Neural cell (in vitro differentiated cells): ENCODE measurements around the gene DOK7. TPM values are rescaled to one million over a fixed set of nuclear protein-coding genes. Genes with fewer than 3 reads are reported as not detected.

ENCODE experiments used
- H2AFZ ChIP-seq: fragments of 200-600, 300-800 bp; sonication (generic), shearing (Covaris generic); 2 replicates; pipeline ENCODE4 v1.6.0; 2014; ENCODE audit warnings: low read depth, mild to moderate bottlenecking, antibody characterized with exemption, low read length, moderate library complexity
- H3F3A ChIP-seq: fragments of 200-600 bp; shearing (Covaris generic); 2 replicates; pipeline ENCODE4 v1.6.1; 2016; ENCODE audit warnings: mild to moderate bottlenecking, moderate library complexity, mixed read lengths, antibody characterized with exemption, low read length; ENCODE audit not compliant: insufficient read depth, poor library complexity, severe bottlenecking
- H3K27ac ChIP-seq: fragments of 200-600, 300-800 bp; sonication (generic), shearing (Covaris generic); 2 replicates; pipeline ENCODE4 v1.5.1; 2014; ENCODE audit warnings: mild to moderate bottlenecking, low read length, moderate library complexity
- H3K27me3 ChIP-seq: fragments of 300-800, 200-600 bp; sonication (generic), shearing (Covaris generic); 2 replicates; pipeline ENCODE4 v1.6.0; 2014; ENCODE audit warnings: mild to moderate bottlenecking, low read depth, low read length, moderate library complexity; ENCODE audit not compliant: insufficient read depth
- H3K36me3 ChIP-seq: fragments of 300-800, 200-600 bp; sonication (generic), shearing (Covaris generic); 2 replicates; pipeline ENCODE4 v1.5.1; 2014; ENCODE audit warnings: mild to moderate bottlenecking, antibody characterized with exemption, low read length, moderate library complexity; ENCODE audit not compliant: insufficient read depth
- H3K4me2 ChIP-seq: fragments of 300-800, 200-600 bp; sonication (generic), shearing (Covaris generic); 2 replicates; pipeline ENCODE4 v1.6.0; 2014; ENCODE audit warnings: mild to moderate bottlenecking, low read length
- H3K4me3 ChIP-seq: fragments of 300-800, 200-600 bp; sonication (generic), shearing (Covaris generic); 2 replicates; pipeline ENCODE4 v1.5.1; 2014; ENCODE audit warnings: mild to moderate bottlenecking, low read length, moderate library complexity
- H3K79me2 ChIP-seq: fragments of 200-600 bp; shearing (Covaris generic); replicated peaks from 2 replicates; pipeline ENCODE4 v1.6.0; 2014; ENCODE audit warnings: mild to moderate bottlenecking, low read length, moderate library complexity; ENCODE audit not compliant: insufficient read depth
- H3K9ac ChIP-seq: fragments of 300-800, 200-600 bp; sonication (generic), shearing (Covaris generic); 2 replicates; pipeline ENCODE4 v1.6.1; 2016; ENCODE audit warnings: mild to moderate bottlenecking, low read length, mixed read lengths
- H3K9me2 ChIP-seq: fragments of 200-600 bp; shearing (Covaris generic); 2 replicates; pipeline ENCODE4 v1.6.1; 2016; ENCODE audit warnings: mild to moderate bottlenecking, low read length, mixed read lengths; ENCODE audit not compliant: insufficient read depth
- H3K9me3 ChIP-seq: fragments of 200-600, 300-800 bp; sonication (generic), shearing (Covaris generic); 2 replicates; pipeline ENCODE4 v1.6.1; 2016; ENCODE audit warnings: mild to moderate bottlenecking, mixed run types, low read length, moderate library complexity, mixed read lengths
- H4K20me1 ChIP-seq: fragments of 200-600 bp; shearing (Covaris generic); 2 replicates; pipeline ENCODE4 v1.6.1; 2016; ENCODE audit warnings: mild to moderate bottlenecking, mixed run types; ENCODE audit not compliant: insufficient read depth
- EP300 ChIP-seq: fragments of 450-650 bp; conservative IDR thresholded peaks from 2 replicates; pipeline ENCODE4 v1.6.1; 2014; ENCODE audit warnings: antibody characterized with exemption, mild to moderate bottlenecking, moderate library complexity; ENCODE audit not compliant: poor library complexity, severe bottlenecking
- EZH2 ChIP-seq: fragments of 200-600, 300-800 bp; shearing (Covaris generic), sonication (generic); IDR thresholded peaks from 2 replicates; pipeline ENCODE4 v1.6.1; 2014; ENCODE audit warnings: antibody characterized with exemption, low read length, borderline replicate concordance, mild to moderate bottlenecking; ENCODE audit not compliant: insufficient read depth, poor library complexity, severe bottlenecking
- MXI1 ChIP-seq: fragments of 450-650 bp; conservative IDR thresholded peaks from 2 replicates; pipeline ENCODE4 v1.6.1; 2014; ENCODE audit warnings: antibody characterized with exemption, mild to moderate bottlenecking; ENCODE audit not compliant: poor library complexity, severe bottlenecking
- POLR2AphosphoS5 ChIP-seq: IDR thresholded peaks from 2 replicates; pipeline ENCODE4 v1.6.1; 2012
- RAD21 ChIP-seq: fragments of 450-650 bp; conservative IDR thresholded peaks from 2 replicates; pipeline ENCODE4 v1.6.1; 2014; ENCODE audit warnings: antibody characterized with exemption, mild to moderate bottlenecking, moderate library complexity
- REST ChIP-seq: IDR thresholded peaks from 2 replicates; pipeline ENCODE4 v1.6.1; 2012; ENCODE audit warnings: borderline replicate concordance
- SMC3 ChIP-seq: fragments of 450-650 bp; conservative IDR thresholded peaks from 2 replicates; pipeline ENCODE4 v1.6.1; 2014; ENCODE audit warnings: antibody characterized with exemption, mild to moderate bottlenecking, moderate library complexity; ENCODE audit not compliant: poor library complexity
- TAF1 ChIP-seq: IDR thresholded peaks from 2 replicates; pipeline ENCODE4 v1.6.1; 2012; ENCODE audit warnings: low read depth
- polyA plus RNA-seq: library from polyadenylated mRNA; depleted of rRNA; stranded (reverse); fragments of >200 nt; gene quantifications from 2 replicates; pipeline ENCODE4 v1.2.3, GENCODE V29; 2014
- TF ChIP-seq, protein P1 (sequence below): fragments of 450-650 bp; IDR thresholded peaks from 2 replicates; pipeline ENCODE4 v1.5.1; 2014; ENCODE audit warnings: antibody characterized with exemption, mild to moderate bottlenecking, moderate library complexity; ENCODE audit not compliant: poor library complexity, severe bottlenecking

DOK7 gene
- polyA plus RNA-seq, 1 donor from 2014 or later: 0.66 TPM

DNA sequence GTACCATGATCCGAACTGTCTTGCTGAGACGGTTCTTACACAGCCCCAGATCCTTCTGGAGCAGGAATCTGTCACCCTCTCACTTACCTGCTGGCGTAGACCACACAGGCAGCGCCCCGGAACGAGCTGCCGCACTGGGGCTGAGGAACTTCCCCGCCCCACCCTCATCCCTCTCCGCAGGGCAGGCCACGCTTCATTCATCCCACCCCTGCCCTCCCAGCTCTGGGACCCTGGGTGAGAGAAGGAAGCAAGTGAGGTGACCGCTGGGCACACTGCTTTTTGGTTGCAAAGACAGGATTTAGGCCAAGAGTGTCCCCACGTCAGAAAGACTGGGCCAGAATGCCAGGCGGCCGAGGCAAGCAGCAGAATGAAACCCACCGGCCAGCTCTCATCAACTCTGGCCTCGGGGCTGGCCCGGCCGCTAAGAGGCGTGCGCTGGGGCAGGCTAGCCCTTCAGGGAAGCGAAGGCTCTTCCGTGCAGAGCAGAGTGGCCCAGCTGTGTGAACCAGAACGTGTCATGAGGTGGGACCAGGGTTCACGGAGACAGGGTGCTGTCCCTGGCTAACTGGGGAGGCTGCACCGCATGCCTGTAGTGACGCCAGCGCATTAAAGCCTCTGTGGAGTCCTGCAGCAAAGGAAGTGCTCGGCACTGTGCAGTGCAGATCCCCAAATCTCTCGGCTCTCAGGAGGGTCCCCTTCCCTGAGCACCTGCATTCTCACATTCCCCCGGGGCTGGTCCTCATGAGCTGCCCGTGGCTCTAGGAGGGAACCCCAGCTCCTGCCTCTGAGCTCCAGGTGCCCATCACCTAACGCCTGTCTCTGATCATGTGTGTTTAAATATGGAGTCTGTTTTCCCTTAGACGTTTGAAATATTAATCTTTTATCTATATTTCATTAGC is 62.7 kb downstream of the DOK7 start:
- Histone ChIP-seq H4K20me1 (no peaks in the 10 kb centered on the region), H3K4me2 (no peak overlapping the region), H3K36me3 (no peaks in the 10 kb centered on the region), H3K79me2 (peaks cover 14% of the 10 kb centered on the region), H3K27me3 (no peaks in the 10 kb centered on the region), H3K9ac (no peak overlapping the region), H3F3A (no peaks in the 10 kb centered on the region), H3K9me2 (no peaks in the 10 kb centered on the region), H3K4me3 (no peak overlapping the region), H2AFZ (no peak overlapping the region), H3K9me3 (no peaks in the 10 kb centered on the region), H3K27ac (no peak overlapping the region)
- no peak for TF ChIP-seq SMC3
- no peak for TF ChIP-seq EZH2
- TF ChIP-seq POLR2AphosphoS5: no peak
- TF ChIP-seq MXI1: no peak
- TF ChIP-seq TAF1: no peak
- TF ChIP-seq, protein P1, sequence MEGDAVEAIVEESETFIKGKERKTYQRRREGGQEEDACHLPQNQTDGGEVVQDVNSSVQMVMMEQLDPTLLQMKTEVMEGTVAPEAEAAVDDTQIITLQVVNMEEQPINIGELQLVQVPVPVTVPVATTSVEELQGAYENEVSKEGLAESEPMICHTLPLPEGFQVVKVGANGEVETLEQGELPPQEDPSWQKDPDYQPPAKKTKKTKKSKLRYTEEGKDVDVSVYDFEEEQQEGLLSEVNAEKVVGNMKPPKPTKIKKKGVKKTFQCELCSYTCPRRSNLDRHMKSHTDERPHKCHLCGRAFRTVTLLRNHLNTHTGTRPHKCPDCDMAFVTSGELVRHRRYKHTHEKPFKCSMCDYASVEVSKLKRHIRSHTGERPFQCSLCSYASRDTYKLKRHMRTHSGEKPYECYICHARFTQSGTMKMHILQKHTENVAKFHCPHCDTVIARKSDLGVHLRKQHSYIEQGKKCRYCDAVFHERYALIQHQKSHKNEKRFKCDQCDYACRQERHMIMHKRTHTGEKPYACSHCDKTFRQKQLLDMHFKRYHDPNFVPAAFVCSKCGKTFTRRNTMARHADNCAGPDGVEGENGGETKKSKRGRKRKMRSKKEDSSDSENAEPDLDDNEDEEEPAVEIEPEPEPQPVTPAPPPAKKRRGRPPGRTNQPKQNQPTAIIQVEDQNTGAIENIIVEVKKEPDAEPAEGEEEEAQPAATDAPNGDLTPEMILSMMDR: no peak
- no peak for TF ChIP-seq EP300
- TF ChIP-seq REST: no peak
- TF ChIP-seq RAD21: no peak

DNA sequence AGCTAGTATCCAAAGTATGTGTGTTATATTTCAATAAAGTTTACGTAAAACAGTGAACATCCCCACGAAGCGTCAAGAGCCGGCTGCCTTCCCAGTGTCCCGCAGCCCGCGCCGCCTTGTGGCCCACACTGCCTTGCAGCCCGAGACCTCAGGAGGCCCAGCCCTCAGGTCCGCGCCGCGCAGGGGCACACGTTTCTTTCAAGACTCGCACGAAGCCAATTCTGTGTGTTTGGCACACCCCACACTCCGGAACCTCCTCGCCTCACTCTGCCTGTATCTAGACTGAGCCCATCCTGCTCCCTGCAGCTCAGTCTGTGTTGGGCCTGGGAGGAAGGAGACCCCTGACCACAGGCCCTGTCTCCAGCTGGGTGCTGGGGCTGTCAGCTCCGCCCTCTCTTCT is 63.4 kb downstream of the DOK7 start:
- no peak overlapping the region for H3K27ac ChIP-seq
- TF ChIP-seq SMC3 (no peak), RAD21 (no peak), EP300 (no peak), MXI1 (no peak), POLR2AphosphoS5 (no peak), EZH2 (no peak), TAF1 (no peak), REST (no peak)
- TF ChIP-seq, protein P1: no peak
- no peaks in the 10 kb centered on the region for H4K20me1 ChIP-seq

More for the DNA sequence above, 63.4 kb downstream of the DOK7 start:
- H3K36me3 ChIP-seq: no peaks in the 10 kb centered on the region
- no peaks in the 10 kb centered on the region for H3K9me2 ChIP-seq
- H3K9me3 ChIP-seq: no peaks in the 10 kb centered on the region
- no peak overlapping the region for H3K4me3 ChIP-seq
- peaks cover 21% of the 10 kb centered on the region for H3K79me2 ChIP-seq
- no peak overlapping the region for H2AFZ ChIP-seq
- H3K9ac ChIP-seq: no peak overlapping the region
- H3F3A ChIP-seq: no peaks in the 10 kb centered on the region
- no peak overlapping the region for H3K4me2 ChIP-seq
- no peaks in the 10 kb centered on the region for H3K27me3 ChIP-seq
